HG02759 (cell line): ENCODE measurements around the gene DIP2B.
A peak's percentile ranks its signal among the peaks of the same experiment; 100 is the strongest.
"Not testable (repeated sequence)": the region's sequence is repeated elsewhere in the genome, so short reads cannot be mapped to it uniquely, and the experiment has no call there.

ENCODE experiments used
- ATAC-seq: cut with Tn5 transposase; IDR thresholded peaks from one replicate; pipeline ENCODE4 v1.9.1; 2021; ENCODE audit warnings: mild to moderate bottlenecking, moderate library complexity; ENCODE audit not compliant: unreplicated experiment

The DIP2B gene

DNA sequence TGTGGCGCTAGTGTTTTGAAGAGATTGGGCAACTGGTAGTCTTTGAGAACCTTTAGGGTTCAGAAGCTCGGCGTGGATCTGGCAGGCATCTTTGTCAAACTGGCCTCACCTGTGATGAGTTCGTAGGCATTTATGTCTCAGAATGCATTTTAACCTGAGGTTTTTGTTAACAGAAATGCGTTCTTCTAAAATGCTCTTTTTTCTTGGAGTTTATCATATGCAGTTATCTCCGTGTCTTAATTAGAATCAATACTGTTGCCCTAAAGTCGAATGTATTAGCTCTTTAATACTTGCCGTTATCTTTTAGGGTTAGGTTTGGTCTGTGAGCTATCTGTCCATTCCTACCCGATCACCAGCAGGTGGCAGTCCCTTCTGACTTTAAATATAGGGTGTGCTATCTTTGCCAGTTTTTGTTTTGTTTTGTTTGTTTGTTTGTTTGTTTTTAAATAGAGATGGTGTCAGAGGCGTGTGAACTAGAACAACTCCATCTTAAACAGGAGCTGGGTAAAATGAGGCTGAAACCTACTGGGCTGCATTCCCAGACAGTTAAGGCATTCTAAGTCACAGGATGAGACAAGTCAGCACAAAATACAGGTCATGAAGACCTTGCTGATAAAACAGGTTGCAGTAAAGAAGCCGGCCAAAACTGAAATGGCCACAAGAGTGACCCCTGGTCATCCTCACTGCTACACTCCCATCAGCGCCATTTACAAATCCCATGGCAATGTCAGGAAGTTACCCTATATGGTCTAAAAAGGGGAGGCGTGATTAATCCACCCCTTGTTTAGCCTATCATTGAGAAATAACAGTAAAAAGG is 260.5 kb downstream of the DIP2B start:
- ATAC-seq, result peak; percentile 3

DNA sequence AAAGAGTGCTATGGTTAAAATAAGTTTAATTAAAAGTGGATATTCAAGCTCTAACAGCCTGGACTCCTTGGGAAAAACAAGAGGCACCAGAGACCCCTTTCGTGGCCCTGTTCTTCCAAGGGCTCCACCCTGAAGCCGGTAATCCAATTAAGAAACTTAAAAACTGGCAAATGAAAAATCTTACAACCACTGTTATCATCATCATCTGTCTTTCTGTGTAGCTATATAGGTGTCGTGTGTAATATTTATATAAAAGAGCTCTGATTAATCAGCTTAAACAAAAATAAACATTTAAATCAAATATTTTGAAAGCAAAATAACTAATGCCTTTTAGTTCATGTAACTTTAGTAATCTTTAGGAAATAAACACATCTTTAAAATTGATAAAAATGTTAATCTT is 263.6 kb downstream of the DIP2B start:
- ATAC-seq, result no peak

DNA sequence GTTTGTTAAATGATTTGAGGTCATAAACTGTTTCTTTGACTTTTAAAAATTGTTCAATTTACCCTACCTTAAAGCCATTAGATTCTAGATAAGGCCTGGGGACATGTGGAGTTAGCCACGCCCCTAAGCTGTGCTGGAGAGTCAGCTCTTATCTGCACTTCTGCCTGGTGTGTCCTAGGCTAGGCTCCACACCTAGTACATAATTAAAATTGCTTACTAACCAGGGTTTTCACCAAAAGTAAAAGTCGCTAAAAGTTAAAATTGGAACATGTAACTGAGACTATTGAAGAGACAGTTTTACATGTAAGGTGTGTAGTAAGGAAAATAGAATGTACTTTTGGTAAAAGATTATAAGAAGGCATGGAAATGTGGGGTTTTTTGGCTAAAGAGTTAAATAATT is 264.0 kb downstream of the DIP2B start:
- not testable (repeated sequence) for ATAC-seq

DNA sequence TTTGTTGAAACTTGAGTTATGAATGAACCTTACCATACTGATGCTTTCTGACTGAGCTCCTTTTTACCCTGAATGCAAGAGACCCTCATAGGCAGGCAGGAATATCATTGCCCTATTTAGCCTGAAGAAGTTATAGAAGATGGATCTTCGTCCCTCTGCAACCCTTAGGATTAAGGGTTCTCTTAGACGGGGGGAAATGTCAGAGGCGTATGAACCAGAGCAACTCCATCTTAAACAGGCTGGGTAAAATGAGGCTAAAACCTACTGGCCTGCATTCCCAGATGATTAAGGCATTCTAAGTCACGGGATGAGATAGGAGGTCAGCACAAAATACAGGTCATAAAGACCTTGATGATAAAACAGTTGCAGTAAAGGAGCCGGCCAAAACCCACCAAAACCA is 266.6 kb downstream of the DIP2B start:
- ATAC-seq, result no peak

DNA sequence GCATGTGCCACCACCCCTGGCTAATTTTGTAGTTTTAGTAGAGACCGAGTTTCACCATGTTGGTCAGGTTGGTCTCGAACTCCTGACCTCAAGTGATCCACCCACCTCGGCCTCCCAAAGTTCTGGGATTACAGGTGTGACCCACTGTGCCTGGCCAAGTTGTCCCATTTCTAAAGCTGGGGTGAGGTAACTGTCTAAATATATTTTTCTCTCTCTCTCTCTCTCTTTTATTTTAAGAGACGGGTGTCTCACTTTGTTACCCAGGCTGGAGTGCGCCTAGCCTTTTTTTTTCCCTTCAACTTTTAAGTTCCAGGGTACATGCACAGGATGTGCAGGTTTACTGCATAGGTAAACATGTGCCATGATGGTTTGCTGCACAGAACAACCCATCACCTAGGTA is 267.7 kb downstream of the DIP2B start:
- ATAC-seq, result no peak

DNA sequence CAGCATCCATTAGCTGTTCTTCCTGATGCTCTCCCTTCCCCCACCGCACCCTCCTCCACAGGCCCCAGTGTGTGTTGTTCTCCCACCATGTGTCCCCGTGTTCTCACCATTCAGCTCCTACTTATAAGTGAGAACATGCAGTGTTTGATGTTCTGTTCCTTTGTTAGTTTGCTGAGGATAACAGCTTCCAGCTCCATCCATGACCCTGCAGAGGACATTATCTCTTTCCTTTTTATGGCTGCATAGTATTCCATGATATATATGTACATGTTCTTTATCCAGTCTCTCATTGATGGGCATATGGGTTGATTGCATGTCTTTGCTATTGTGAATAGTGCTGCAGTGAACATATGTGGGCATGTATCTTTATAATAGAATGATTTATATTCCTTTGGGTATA is 268.1 kb downstream of the DIP2B start:
- no peak for ATAC-seq

DNA sequence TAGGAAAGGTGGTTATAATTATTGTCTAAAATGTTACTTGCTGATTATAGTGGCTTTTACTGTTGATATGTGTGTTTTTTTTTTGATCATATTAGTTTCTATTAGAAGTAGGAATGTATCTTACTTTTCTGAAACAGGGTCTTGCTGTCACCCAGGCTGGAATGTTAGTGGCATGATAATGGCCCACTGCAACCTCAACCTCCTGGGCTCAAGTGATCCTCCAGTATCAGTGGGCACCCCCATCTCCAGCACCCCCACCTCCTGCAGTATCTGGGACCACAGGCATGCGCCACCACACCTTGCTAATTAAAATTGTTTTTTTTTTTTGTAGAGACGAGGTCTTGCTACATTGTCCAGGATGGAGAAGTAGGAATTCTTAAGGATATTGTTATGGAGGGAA is 270.5 kb downstream of the DIP2B start:
- no peak for ATAC-seq

DNA sequence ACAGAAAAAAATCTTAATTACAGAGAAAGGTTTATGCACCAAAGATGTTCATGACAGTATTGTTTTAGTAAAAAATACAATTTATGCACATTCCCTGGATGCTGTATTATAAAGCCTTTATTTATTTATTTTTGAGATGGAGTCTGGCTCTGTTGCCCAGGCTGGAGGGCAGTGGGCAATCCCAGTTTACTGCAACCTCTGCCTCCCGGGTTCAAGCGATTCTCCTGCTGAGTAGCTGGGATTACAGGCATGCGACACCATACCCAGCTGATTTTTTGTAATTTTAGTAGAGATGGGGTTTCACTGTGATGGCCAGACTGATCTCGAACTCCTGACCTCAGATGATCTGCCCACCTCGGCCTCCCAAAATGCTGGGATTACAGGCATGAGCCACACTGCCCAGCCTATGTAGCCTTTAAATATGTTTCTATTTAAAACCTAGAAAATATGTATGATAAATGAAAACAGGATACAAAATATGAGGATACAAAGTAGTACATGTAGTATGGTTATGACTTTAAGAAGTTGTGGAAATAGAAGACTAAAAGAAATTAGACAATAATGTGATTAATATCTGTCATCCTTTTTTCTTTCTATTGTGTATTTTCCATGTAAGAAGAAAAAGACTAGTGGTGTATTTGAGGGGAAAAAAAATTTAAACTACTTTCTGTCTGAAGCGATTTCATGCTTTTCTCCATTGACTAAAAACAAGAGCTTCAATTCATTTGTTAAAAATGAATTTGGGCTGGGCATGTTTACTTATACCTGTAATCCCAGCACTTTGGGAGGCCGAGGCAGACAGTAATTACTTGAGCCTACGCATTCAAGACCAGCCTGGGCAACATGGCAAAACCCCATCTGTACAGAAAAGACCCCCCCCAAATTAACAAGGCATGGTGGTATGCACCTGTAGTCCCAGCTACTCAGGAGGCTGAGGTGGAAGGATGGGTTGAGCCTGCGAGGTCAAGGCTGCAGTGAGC is 272.3 kb downstream of the DIP2B start:
- ATAC-seq, result no peak

DNA sequence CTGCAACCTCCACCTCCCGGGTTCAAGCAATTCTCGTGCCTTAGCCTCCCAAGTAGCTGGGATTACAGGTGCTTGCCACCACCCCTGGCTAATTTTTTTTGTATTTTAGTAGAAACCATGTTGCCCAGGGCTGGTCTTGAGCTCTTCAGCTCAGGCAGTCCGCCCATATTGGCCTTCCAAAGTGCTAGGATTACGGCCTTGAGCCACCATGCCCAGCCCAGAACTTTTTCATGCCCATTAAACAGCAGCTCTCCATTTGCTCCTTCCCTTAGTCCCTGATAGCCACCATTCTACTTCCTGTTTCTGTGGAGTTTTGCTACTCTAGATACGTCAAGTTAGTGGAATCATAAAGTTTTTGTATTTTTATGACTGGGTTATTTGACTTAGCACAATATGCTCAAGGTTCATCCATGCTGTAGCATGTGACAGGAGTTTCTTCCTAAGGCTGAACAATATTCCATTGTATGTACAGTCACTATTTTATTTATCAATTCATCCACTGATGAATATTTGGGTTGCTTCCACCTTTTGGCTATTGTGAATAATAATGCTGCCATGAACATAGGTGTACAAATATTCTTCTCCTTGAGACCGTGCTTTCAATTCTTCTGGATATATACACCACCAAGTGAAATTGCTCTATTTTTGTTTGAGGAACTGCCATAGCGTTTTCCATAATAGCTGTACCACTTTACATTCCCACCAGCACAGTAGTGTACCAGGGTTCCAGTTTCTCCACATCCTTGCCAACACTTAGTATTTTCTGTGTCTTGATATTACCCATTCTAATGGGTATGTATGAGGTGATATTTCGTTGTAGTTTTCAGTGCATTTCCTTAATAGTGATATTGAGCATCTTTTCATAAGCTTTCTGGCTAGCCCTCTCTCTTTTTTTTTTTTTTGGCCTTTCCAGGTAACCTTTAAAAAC is 274.1 kb downstream of the DIP2B start:
- no peak for ATAC-seq

DNA sequence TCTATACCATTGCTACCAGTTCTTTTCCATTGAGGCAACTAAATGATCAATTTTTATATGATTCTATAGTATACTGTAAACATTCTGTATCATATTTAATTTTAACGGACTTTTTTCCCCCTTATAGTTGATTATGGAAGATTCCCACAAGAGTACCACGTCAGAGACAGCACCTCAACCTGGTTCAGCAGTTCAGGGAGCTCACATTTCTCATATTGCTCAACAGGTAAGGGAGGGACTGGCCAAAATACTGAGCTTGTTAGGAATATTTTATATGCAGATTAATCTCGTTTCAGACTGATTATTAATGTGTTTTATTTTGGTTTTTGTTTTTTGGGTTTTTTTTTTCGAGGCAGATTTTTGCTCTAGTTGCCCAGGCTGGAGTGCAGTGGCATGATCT is 275.2 kb downstream of the DIP2B start:
- ATAC-seq, result no peak

DNA sequence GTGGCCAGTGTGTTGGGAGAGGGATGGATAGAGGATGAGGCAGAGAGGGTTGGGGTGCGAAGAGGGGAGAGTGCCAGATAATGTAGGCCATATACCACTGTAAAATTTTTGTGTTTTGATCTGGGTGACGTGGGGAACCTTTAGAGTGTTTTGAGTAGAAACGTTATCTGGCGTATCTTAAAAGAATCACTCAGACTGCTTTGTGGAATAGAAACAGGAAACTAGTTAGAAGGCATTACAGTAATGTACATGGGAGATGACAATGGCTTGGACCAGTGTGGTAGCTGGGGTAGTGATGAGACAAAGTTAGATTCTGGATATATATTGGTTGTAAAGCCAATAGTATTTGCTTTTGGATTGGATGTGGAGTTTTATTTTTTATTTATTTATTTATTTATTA is 279.7 kb downstream of the DIP2B start:
- ATAC-seq, result no peak

DNA sequence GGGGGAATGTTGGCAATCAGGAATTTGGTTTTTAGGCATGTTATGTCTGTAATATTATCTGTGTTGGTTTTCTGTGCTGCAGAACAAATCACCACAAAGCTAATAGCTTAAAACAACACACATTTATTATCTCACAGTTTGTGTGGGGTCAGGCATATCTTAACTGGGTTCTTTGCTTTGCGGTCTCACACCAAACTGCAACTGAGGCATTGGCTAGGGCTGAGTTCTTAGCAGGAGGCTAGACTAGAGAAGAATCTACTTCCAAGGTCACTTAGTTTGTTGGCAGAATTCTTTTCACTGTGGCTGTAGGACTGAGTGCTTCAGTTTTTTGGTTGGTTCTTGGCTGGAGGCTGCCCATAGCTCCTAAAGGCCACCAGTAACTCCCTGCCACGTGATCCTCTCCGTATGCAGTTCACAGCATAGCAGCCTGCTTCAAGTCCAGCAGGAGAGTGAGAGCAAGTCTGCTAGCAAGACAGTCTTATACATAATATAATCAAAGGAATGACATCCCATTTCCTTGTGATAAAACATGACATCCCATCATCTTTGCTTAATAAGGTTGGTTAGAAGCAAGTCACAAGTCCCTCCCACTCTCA is 280.7 kb downstream of the DIP2B start:
- ATAC-seq, result no peak

DNA sequence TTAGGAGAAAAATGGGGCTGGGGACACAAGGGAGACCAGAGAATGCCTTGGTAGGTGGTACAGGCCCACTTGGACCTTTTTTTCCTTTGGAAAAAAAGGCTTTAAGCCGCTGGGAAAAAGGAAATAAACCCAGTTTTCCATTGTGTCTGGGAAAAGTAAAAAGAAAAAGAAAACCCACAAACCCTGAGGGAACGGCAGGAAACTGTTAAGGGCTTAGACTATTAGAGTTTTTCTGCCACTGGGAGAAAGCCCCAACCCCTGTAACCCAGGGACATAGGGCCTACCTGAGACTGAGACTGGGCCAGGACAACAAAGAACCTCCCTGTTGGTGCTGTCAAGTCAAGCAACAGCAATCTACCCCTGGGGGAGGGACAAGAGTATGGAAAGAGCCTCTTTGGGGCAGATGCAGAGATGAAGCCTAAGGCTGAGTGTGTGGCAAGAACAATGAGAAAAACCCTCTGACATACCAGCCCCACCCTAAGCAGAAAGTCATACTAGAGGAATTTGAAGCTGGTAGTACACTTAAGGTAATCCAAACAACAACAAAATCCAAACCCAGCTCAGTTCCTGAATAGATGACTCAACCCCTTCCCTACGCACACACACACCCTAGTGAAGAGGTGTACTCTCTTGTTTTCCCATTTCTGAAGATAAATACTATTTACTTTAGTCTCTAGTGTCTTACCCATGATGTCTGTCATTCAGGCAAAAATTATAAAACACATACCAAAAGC is 281.9 kb downstream of the DIP2B start:
- no peak for ATAC-seq

DNA sequence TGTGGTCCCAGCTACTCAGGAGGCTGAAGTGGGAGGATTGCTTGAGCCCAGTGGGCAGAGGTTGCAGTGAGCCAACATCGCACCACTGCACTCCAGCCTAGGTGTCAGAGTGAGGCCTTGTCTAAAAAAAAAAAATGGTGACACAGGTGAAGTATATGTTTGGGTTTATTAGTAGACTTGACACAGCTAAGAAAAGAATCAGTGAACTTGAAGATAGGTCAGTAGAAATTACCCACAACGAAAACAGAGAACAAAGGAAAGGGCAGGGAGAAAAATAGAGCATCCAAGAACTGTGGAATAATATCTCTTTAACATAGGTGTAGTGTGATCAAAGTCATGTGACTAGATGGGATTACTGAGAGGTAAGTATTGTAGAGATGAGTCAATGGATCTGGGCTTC is 282.8 kb downstream of the DIP2B start:
- no peak for ATAC-seq

DNA sequence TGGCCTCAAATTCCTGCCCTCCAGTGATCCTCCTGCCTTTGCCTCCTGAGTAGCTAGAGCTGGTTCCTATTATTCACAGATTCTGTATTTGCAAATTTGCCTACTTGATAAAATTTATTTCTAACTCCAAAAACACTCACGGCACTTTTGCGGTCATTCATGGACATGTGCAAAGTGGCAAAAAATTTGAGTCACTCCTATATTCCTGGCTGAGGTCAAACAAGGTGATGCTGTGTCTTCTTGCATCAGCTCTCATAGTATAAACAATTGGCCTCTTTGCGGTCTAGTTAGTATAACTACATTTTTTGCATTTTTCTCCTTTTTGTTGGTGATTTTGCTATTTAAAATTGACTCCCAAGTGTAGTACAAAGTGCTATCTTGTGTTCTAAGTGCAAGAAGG is 283.8 kb downstream of the DIP2B start:
- no peak for ATAC-seq

DNA sequence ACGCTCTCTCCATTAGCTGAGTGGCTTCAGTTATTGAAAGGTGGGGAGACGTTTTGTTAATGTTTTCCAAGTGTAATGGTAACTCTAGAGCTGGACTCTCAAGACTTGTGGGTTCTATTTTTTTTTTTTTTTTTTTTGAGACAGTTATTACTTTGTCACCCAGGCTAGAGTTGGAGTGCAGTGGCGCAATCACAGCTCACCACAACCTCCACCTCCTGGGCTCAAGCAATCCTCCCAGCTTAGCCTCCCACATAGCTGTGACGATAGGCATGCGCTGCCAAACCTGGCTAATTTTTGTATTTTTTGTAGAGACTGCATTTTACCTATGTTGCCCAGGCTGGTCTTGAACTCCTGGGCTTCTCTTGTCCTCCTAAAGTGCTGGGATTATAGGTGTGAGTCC is 285.3 kb downstream of the DIP2B start:
- no peak for ATAC-seq
